NCI-H748 (cell line): ENCODE data around the gene AZU1.
"Not testable (repeated sequence)": the region's sequence is repeated elsewhere in the genome, so short reads cannot be mapped to it uniquely, and the experiment has no call there.

Experiments
- DNase-seq: peaks from one replicate; lab custom pipeline; 2025; ENCODE audit not compliant: unreplicated experiment; lab: John Stamatoyannopoulos, UW

AZU1 gene

GRCh38 chr19:853614-854220 lies 26.1 kb downstream of the AZU1 start:
- DNase-seq = not testable (repeated sequence)

- no peak for DNase-seq
These were observed 26.9 kb downstream of the AZU1 start for GRCh38 chr19:854549-854948.

- DNase-seq = no peak
These were observed 27.5 kb downstream of the AZU1 start for GRCh38 chr19:855142-855541.

- peak; percentile 8 for DNase-seq
These were observed 28.0 kb downstream of the AZU1 start for GRCh38 chr19:855566-856120.

- no peak for DNase-seq
These were observed 30.6 kb downstream of the AZU1 start for GRCh38 chr19:858284-858683.

GRCh38 chr19:858868-859843 lies 31.5 kb downstream of the AZU1 start, which contains the start of gene CFD:
TSS of gene CFD (plus strand) at chr19:859664. CDS start at chr19:859690, 26 bp downstream.
- no peak for DNase-seq

- no peak for DNase-seq
These were observed 33.6 kb downstream of the AZU1 start for GRCh38 chr19:861141-861755.

GRCh38 chr19:861756-862580 lies 34.3 kb downstream of the AZU1 start:
- peak; percentile 81 for DNase-seq

- peak; percentile 58 for DNase-seq
These were observed 35.1 kb downstream of the AZU1 start for GRCh38 chr19:862581-863314.

GRCh38 chr19:863315-863620 lies 35.6 kb downstream of the AZU1 start:
- DNase-seq = no peak

GRCh38 chr19:866769-867300 lies 39.2 kb downstream of the AZU1 start:
- DNase-seq = no peak

- DNase-seq = no peak
These were observed 39.7 kb downstream of the AZU1 start for GRCh38 chr19:867301-867793.

GRCh38 chr19:867855-868457 lies 40.3 kb downstream of the AZU1 start:
- DNase-seq = no peak

GRCh38 chr19:868458-869244 lies 41.0 kb downstream of the AZU1 start:
- no peak for DNase-seq

- no peak for DNase-seq
These were observed 41.9 kb downstream of the AZU1 start for GRCh38 chr19:869245-870177.

- no peak for DNase-seq
These were observed 42.7 kb downstream of the AZU1 start for GRCh38 chr19:870314-870713.

- no peak for DNase-seq
These were observed 43.3 kb downstream of the AZU1 start for GRCh38 chr19:870963-871401.
